HCT116 (cell line): ENCODE results near the gene PRKG1. TPM values are rescaled to one million over a fixed set of nuclear protein-coding genes. Genes with fewer than 3 reads are reported as not detected.

ENCODE experiments used
- ATAC-seq: fragments of 200-7000 bp; cut with Tn5 transposase; 2 replicates; pipeline ENCODE4 v1.9.1; 2020; ENCODE audit warnings: mild to moderate bottlenecking, moderate library complexity
- BruUV-seq: library from RNA; stranded (reverse); fragments of 400-500 nt; replicated peaks from 2 replicates; lab custom pipeline; 2021; lab: Mats Ljungman, UMichigan
- CTCF ChIA-PET: fragments of 300-600 bp; sonication (Branson Sonifier 250); formaldehyde crosslinking; loops from one replicate; lab custom pipeline; 2021; ENCODE audit warnings: antibody characterized with exemption; lab: Charles Lee
- POLR2A ChIA-PET: fragments of 300-600, 350-600 bp; sonication (Branson Sonifier 250); formaldehyde crosslinking; loops from one replicate; lab custom pipeline; 2021; ENCODE audit warnings: antibody characterized with exemption; lab: Charles Lee
- RAD21 ChIA-PET, 2 experiments: fragments of 300-600 bp; sonication (Branson Sonifier 250); formaldehyde crosslinking; loops; one replicate each; lab custom pipeline; 2023; ENCODE audit warnings: low total read pairs in 2 of 2; ENCODE audit not compliant: uncharacterized antibody in 2 of 2, unreplicated experiment in 2 of 2, low non-redundant PET in 1 of 2; lab: Charles Lee
- DNase-seq: peaks from one replicate; pipeline ENCODE4 v3.0.0-alpha.2; 2010; ENCODE audit warnings: low read depth, low spot score
- H2AFZ ChIP-seq: fragments of 200-600 bp; shearing (Covaris generic), sonication (generic); 2 replicates; pipeline ENCODE4 v1.6.1; 2017; ENCODE audit warnings: low read depth, mixed run types, mixed read lengths, antibody characterized with exemption, low read length; ENCODE audit not compliant: poor library complexity, severe bottlenecking
- H3K27ac ChIP-seq: 2 replicates; pipeline ENCODE4 v1.5.1; 2012; ENCODE audit warnings: low read depth, low read length
- H3K27me3 ChIP-seq: fragments of 200-600 bp; sonication (generic); 2 replicates; pipeline ENCODE4 v1.6.1; 2016; ENCODE audit warnings: mixed run types, low read length, mixed read lengths; ENCODE audit not compliant: insufficient read depth
- H3K36me3 ChIP-seq, 2 experiments: fragments of 200-500 bp in 1 of 2; fragments of 200-600 bp in 1 of 2; sonication (Bioruptor generic) in 1 of 2; sonication (generic) in 1 of 2; 2 replicates each; pipeline versions ENCODE4 v1.5.1 to v1.6.1; 2014 to 2016; ENCODE audit warnings: low read length in 2 of 2, inconsistent platforms in 1 of 2, mixed read lengths in 1 of 2, mixed run types in 1 of 2; ENCODE audit not compliant: insufficient read depth in 2 of 2, control insufficient read depth in 1 of 2
- H3K4me1 ChIP-seq, 2 experiments: fragments of 200-600 bp in 1 of 2; sonication (generic) in 1 of 2; 2 replicates each; pipeline versions ENCODE4 v1.5.1 to v1.6.1; 2012 to 2017; ENCODE audit warnings: low read length in 2 of 2, inconsistent platforms in 1 of 2, mild to moderate bottlenecking in 1 of 2, mixed read lengths in 1 of 2, mixed run types in 1 of 2, moderate library complexity in 1 of 2; ENCODE audit not compliant: insufficient read depth in 2 of 2, control insufficient read depth in 1 of 2
- H3K4me2 ChIP-seq: fragments of 200-600 bp; sonication (generic); 2 replicates; pipeline ENCODE4 v1.6.1; 2017; ENCODE audit warnings: mixed run types, low read length, mixed read lengths
- H3K4me3 ChIP-seq, 2 experiments: fragments of 200-600 bp in 1 of 2; sonication (generic) in 1 of 2; replicated peaks in 1 of 2; 2 replicates each; pipeline ENCODE4 v1.5.1; 2011 to 2016; ENCODE audit warnings: low read length in 2 of 2, control low read depth in 1 of 2, low read depth in 1 of 2, mild to moderate bottlenecking in 1 of 2, mixed read lengths in 1 of 2, mixed run types in 1 of 2
- H3K79me2 ChIP-seq: fragments of 200-600 bp; sonication (generic); 2 replicates; pipeline ENCODE4 v1.6.1; 2017; ENCODE audit warnings: mild to moderate bottlenecking, mixed run types, low read length, moderate library complexity, mixed read lengths; ENCODE audit not compliant: insufficient read depth
- H3K9ac ChIP-seq: fragments of 200-600 bp; sonication (generic); 2 replicates; pipeline ENCODE4 v1.6.1; 2016; ENCODE audit warnings: low read length, mixed read lengths
- H3K9me2 ChIP-seq: fragments of 200-600 bp; sonication (generic), shearing (Covaris generic); 2 replicates; pipeline ENCODE4 v1.6.1; 2017; ENCODE audit warnings: mixed run types, mild to moderate bottlenecking, moderate library complexity; ENCODE audit not compliant: insufficient read depth
- H3K9me3 ChIP-seq, 2 experiments: fragments of 200-500 bp in 1 of 2; fragments of 200-600 bp in 1 of 2; sonication (Bioruptor generic) in 1 of 2; sonication (generic) in 1 of 2; 2 replicates each; pipeline ENCODE4 v1.6.1; 2014 to 2017; ENCODE audit warnings: low read length in 2 of 2, mixed read lengths in 2 of 2, inconsistent platforms in 1 of 2, low read depth in 1 of 2, mild to moderate bottlenecking in 1 of 2, mixed run types in 1 of 2, moderate library complexity in 1 of 2; ENCODE audit not compliant: control insufficient read depth in 1 of 2, insufficient read depth in 1 of 2
- H4K20me1 ChIP-seq: fragments of 200-600 bp; sonication (generic), shearing (Covaris generic); 2 replicates; pipeline ENCODE4 v1.6.1; 2017; ENCODE audit warnings: mixed run types, mild to moderate bottlenecking, moderate library complexity; ENCODE audit not compliant: insufficient read depth
- CEBPB ChIP-seq: IDR thresholded peaks from 2 replicates; pipeline ENCODE4 v1.6.1; 2012; ENCODE audit warnings: low read depth
- EZH2 ChIP-seq: fragments of 200-600 bp; sonication (generic); IDR thresholded peaks from 2 replicates; pipeline ENCODE4 v1.6.1; 2017; ENCODE audit warnings: antibody characterized with exemption, mixed run types
- FOSL1 ChIP-seq: IDR thresholded peaks from 2 replicates; pipeline ENCODE4 v1.6.1; 2012; ENCODE audit warnings: low read depth
- POLR2A ChIP-seq: IDR thresholded peaks from 2 replicates; pipeline ENCODE4 v1.7.0; 2011; ENCODE audit warnings: borderline replicate concordance; ENCODE audit not compliant: insufficient read depth, insufficient read length; ENCODE audit errors: extremely low read depth
- RAD21 ChIP-seq: IDR thresholded peaks from 2 replicates; pipeline ENCODE4 v1.6.1; 2012; ENCODE audit warnings: low read depth, mild to moderate bottlenecking
- REST ChIP-seq: IDR thresholded peaks from 2 replicates; pipeline ENCODE4 v1.6.1; 2012; ENCODE audit warnings: low read depth
- SP1 ChIP-seq: IDR thresholded peaks from 2 replicates; pipeline ENCODE4 v1.6.1; 2012; ENCODE audit warnings: low read depth
- ZFX ChIP-seq: fragments of 450-650 bp; IDR thresholded peaks from 2 replicates; pipeline ENCODE4 v1.6.1; 2017
- intact Hi-C: fragments of 100-400 bp; cut with micrococcal nuclease; formaldehyde crosslinking; loops from 2 replicates; pipeline ENCODE4 v1.10.0; 2022
- total RNA-seq: library from RNA; stranded (reverse); gene quantifications from one replicate; pipeline ENCODE4 v1.2.1, GENCODE V29; 2021; ENCODE audit not compliant: unreplicated experiment
- TF ChIP-seq, protein P1 (sequence below): IDR thresholded peaks from 2 replicates; pipeline ENCODE4 v1.6.1; 2011; ENCODE audit warnings: mild to moderate bottlenecking, low read length, moderate library complexity; ENCODE audit not compliant: insufficient replicate concordance; ENCODE audit errors: extremely low read depth

PRKG1 gene
- total RNA-seq, 1 experiment from 2014 or later, result 1.4 TPM

DNA sequence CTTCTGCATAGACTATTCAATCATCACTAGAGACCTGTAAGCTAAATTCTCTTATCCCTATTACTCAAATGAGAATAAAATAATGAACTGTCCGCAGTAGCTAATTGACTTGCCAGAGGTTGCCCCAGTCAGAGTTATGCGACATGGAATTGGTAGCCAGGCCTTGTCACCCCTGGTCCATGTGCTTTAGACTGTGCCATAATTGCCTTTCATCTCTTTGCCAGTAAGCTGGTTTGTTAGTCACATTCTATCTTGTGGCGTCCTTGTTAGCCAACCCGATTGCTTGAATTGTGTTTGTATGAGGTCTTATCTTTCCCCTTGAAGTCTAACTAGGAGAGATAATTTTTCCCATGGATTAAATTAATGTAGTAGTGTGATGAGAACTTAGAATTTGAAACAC is 362.5 kb downstream of the PRKG1 start:
- H3K9me3 ChIP-seq, result no peaks in the 10 kb centered on the region
- H4K20me1 ChIP-seq, result no peaks in the 10 kb centered on the region
- no peak overlapping the region for H3K9ac ChIP-seq
- no peaks in the 10 kb centered on the region for H3K79me2 ChIP-seq
- no peaks in the 10 kb centered on the region for H3K4me1 ChIP-seq
- H3K27me3 ChIP-seq, result 0 out of 2 replicates have a peak, but pooled peaks cover 2% of the 10 kb centered on the region
- RAD21 ChIA-PET, result no interaction called here
- TF ChIP-seq FOSL1 (no peak), ZFX (no peak), SP1 (no peak), CEBPB (no peak), RAD21 (no peak), EZH2 (no peak), POLR2A (no peak), REST (no peak)
- TF ChIP-seq, protein P1, sequence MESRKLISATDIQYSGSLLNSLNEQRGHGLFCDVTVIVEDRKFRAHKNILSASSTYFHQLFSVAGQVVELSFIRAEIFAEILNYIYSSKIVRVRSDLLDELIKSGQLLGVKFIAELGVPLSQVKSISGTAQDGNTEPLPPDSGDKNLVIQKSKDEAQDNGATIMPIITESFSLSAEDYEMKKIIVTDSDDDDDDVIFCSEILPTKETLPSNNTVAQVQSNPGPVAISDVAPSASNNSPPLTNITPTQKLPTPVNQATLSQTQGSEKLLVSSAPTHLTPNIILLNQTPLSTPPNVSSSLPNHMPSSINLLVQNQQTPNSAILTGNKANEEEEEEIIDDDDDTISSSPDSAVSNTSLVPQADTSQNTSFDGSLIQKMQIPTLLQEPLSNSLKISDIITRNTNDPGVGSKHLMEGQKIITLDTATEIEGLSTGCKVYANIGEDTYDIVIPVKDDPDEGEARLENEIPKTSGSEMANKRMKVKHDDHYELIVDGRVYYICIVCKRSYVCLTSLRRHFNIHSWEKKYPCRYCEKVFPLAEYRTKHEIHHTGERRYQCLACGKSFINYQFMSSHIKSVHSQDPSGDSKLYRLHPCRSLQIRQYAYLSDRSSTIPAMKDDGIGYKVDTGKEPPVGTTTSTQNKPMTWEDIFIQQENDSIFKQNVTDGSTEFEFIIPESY, result no peak
- TF ChIP-seq, all 23 proteins: peak for 0
- Histone ChIP-seq H3K9me2 (no peaks in the 10 kb centered on the region), H3K27ac (no peak overlapping the region), H3K4me2 (no peak overlapping the region), H3K36me3 (no peaks in the 10 kb centered on the region), H2AFZ (no peak overlapping the region), H3K4me3 (no peak overlapping the region)
- ATAC-seq (no peak), DNase-seq (no peak)
- CTCF ChIA-PET, result no interaction called here
- no TSS peak for BruUV-seq
- intact Hi-C loops, result no loop called here
- POLR2A ChIA-PET, result no interaction called here
